Smooth muscle cell of the brain vasculature (primary cell): ENCODE measurements around the gene PITPNC1.
"Not testable (repeated sequence)": the region's sequence is repeated elsewhere in the genome, so short reads cannot be mapped to it uniquely, and the experiment has no call there.

ENCODE experiments used
- DNase-seq: peaks from one replicate; pipeline ENCODE4 v3.0.0-alpha.2; 2012; ENCODE audit warnings: low read depth, low spot score

Gene PITPNC1

GRCh38 chr17:67511804-67512203, 134.7 kb downstream of the PITPNC1 start:
- no peak for DNase-seq

DNA sequence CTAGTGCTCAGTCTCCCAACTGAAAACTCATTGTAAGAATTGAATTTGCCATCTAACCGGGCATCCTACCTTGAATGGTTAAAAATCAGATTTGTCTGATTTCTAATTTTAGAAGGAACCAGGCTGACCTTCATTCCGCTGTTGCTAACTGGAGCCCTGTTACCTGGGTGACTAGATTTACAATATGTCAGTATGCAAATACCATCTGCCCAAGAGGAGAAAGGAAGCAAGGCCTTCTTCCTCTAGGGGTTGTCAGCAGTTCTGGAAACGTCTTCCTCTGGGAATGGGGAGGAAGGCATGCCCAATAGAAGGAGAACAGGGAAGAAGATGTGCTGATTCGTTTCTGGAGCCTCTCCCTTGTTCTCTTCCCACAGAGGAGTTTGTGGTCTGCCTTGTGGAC, 137.9 kb downstream of the PITPNC1 start:
- no peak for DNase-seq

DNA sequence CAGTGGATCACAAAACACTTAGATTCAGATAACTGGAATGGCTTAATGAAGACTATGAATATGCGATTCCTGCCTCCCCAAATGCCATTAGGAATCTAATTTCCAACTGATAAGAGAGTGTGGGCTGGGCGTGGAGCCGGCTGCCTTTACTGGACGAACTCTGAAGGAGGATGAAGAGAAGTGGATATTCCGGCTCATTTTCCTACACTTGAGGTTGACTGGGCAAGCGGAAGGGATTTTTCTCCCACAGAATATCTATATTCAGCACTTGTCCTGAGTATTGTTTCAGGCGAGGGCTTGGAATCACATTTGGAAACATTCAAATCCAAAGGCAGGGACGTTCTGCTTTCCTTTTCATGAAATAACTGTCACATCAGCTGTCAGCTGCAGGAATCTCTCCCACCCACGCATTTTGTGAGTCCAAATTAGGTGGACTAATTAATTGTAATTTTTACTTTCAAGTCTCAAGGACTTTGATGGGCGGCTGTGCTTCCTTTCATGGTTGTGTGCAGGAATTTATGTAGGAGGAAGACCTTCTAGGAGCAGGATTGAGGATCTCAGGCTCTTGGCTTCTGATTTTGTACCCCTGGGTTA, 138.5 kb downstream of the PITPNC1 start:
- DNase-seq = no peak

DNA sequence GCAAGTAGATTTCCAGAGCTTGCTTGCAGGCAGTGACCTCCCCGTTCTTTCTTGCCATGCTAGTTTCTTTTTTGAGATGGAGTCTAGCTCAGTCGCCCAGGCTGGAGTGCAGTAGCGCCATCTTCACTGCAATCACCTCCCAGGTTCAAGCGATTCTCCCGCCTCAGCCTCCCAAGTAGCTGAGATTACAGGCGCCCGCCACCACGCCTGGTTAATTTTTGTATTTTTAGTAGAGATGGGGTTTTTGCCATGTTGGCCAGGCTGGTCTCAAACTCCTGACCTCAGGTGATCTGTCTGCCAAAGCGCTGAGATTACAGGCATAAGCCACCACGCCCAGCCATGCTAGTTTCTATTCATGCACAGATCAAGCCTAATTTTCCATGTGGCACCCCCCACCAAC, 139.5 kb downstream of the PITPNC1 start:
- DNase-seq = not testable (repeated sequence)

- no peak for DNase-seq
These were observed 140.2 kb downstream of the PITPNC1 start for GRCh38 chr17:67517325-67517724.

GRCh38 chr17:67518876-67519275, 141.8 kb downstream of the PITPNC1 start:
- no peak for DNase-seq

- DNase-seq = no peak
These were observed 142.7 kb downstream of the PITPNC1 start for GRCh38 chr17:67519801-67520251.

DNA sequence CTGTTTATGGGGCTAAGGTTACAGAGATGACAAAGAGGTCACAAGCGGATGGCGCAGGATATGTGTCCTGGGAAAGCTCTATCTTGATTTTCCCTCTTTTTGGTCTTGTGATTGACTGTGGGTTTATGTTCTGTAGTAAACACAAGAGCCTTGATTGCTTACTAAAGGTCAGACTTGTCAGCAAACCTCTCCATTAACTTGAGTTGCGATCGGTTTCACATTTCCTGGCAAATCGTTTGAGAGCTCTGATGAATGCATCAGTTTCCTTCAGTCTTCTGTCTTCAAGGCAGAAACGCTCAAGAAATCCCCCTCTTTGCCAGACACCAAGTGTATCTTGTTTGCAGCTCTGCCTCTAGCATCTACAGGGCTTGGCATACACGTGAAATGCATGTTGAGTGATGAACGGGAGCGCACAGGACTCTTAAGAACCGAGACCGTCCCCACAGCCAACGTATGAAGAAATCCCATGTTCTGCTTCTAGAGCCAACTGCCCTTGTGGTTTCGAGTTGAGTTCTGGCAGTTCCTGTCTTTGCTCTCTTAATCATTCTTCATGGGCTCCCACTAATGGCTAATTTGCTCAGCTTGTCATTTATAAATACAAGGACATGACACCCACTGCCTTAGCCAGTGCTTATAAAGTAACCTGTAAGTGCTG, 143.3 kb downstream of the PITPNC1 start:
- no peak for DNase-seq

DNA sequence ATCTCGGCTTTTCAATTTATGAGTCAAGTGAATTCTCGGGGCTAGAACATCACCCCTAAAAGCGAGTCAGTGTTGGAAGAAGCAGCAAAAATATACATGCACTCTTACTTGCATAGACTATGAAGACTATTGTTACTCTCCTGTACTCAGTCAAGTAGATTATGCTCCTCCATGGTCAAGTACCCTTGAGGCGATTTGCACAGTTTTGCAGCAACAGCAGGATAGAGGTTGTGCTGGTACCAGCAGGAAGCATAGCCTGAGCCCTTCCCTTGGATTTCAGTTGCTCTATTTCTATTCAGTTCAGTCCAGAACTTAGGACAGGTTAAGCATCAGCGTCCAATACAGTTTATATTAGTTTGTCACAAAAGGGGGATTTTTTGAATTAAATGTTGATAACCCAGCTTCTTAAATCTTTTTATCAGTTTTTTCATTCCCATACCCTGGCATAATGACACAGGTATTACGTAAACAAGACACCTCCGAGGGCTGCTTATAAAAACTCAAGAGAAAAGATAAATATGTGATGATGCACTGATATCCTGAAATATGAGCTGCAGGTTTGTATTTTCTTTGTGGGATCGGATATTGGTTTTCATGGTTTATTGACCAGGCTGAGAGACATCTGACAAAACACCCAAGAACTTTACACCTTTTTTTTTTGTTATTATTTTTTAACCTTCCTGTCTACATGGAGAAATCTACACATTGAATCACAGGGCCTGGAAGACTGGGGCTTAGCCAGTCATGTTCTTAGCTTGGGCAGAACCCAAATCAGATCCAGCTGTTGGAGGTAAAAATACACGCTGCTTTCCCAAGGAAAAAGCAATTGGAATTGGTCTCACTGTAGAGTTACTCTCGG, 144.1 kb downstream of the PITPNC1 start:
- DNase-seq = no peak

DNA sequence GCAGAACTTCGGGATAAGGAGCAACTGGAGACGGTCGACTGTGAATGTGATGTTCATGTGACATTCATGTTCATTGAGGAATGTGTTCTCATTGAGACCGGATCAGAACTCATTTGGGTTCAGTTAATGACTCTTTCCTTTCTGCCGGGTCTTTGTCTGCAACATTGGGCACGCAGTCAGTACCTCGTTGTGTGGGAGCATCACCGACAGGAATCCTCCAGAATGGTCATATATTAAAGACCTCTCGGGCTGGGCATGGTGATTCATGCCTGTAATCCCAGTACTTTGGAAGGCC, 144.6 kb downstream of the PITPNC1 start:
- no peak for DNase-seq

- DNase-seq = no peak
These were observed 146.0 kb downstream of the PITPNC1 start for GRCh38 chr17:67523101-67523500.

DNA sequence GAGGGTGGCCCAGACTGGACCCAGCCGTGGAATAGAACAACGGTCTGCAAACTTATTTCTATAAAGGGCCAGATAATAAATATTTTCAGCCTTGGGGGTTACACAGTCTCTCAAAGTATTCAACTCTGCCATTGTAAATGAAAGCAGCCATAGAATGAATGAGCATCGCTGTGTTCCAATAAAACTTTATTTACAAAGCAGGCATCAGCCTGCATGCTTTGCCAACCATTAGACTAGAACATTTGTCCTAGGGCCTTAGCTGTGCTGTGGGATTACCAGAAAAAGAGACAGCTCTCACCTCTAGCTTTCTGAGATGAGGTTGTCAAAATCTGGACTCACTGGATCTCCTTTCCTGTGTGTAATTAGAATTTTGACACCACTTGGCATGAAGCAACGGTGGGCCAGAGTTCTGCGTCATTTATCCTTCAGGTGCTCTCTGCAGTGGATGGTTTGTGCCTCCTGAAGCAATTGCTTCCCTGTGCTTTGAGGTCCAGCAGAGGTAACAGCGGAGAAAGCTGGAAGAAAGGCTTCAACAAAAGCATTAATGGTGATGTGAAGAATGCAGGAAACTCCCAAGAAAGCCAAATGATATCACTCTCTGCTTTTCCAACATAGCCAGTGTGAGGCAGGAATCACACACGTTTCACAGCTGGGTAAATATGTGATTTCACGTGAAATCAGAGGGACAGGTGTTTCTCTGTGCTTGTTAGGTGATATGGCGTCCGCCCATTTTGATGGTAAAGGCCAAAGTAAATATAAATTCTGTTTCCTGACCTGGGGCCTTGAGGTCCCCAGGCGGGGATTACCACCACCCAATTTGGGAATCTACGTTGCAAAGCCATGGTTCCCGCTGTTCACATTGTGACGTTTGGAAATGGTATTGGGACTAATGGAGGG, 148.4 kb downstream of the PITPNC1 start:
- DNase-seq = no peak

DNA sequence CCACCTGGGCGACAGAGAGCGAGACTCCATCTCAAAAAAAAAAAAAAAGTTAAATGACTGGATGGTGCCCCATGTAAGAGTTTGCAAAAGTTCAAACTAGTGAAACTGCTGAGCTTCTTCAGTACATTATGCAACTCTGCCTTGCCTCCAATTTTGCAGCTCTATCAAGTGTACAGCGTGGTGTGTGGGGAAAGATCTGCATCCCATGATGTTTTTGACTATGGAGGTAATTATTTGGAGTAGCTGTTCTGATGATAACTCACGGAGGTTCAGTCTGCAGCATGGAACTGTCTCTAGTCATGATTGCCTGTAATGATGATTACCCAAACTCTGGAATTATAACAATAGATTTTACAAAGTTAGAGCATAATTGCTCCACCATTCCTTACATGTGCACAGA, 149.6 kb downstream of the PITPNC1 start:
- DNase-seq = no peak

DNA sequence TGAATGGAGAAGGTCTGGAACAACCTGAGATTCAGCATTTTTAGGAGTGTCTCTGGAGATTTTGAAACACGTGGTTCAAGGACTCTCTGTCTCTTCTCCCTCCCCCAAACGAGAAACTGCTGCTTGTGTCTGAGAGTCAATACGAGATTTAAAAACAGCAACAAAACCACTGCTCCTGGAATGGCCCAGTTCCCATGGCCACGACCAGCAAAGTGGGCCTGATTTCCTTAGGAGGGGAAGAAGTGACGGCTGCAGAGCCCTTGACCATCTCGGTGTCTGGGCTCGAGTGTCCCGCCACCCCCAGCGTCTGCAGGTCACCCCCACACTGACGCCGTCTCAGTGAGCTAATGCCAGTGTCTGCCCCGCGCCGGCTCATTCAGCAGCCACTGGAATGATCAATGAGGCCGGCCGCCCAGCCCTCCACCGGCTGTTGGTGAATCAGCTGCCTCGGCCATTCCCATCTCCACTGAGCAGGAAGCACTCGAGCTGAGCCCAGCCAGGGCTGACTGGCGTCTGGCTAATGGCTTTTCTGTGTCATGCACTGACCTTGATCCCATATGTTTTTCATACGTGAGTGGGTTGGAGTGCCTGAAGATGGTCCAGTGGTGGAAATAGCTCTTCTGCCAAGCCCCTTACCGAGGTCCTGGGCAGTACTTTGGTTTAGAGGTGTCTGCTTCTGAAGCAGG, 151.8 kb downstream of the PITPNC1 start:
- DNase-seq = peak; percentile 17

DNA sequence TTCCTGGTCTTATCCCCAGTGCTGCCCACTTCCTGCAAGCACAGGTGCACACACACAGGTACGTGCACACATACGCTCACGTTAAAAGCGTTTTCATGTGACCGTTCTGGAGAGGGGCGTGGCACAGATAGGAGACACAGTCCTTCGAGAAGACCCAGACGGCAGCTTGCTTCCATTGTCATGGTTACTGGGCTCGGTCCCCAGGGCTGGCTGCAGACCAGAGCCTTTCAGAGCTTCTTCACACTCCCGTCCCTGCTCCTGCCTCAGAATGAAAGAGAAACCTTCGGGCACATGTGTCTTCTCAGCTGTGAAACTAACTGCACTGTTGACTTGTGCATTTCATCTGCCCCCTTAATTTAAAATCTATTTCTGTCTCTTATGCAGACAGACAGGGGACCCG, 154.2 kb downstream of the PITPNC1 start:
- no peak for DNase-seq

- DNase-seq = no peak
These were observed 155.3 kb downstream of the PITPNC1 start for GRCh38 chr17:67532326-67532871.

- no peak for DNase-seq
These were observed 157.9 kb downstream of the PITPNC1 start for GRCh38 chr17:67534941-67535340.

DNA sequence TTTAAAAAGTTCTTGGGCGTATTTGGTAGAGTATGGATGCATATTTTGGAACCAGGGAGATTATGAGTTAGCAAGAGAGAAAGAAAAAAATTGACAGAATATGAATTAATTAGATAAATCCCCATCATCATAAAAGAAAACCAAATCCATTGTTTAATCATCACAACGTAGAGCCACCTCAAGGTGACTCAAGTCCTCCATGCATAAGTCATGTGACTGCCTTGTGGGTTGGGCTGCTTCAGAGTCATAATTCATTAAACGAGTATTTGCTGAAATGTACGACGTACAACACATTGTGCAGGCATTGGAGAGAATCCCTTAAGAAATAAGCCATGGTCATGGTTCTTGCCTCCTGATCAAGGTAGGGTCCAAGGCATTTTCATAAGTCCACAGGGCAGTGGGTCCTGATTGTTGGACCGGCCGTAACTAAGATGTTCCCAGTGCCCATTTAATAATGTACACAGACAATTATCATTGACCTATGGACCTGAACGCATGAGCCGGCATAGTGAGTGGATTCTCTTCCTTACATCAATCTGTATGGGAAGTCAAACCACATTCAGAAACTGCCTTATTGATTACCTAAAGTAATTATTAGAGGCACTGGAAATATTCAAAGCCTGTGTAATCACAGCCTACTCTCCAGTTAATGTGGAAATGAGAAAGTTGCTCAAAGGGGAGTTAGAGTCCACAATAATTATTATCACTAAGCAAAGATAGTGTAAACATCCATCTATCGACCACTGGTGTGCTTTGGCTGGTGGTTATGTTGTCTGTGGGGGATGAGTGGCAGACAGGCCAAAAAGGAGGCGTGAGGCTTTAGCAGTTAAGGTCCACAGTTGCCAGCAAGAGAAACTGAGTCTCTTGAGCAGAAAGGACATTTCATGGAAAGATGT, 165.4 kb downstream of the PITPNC1 start:
- DNase-seq = no peak

GRCh38 chr17:67544364-67544955, 167.4 kb downstream of the PITPNC1 start:
- no peak for DNase-seq
